Activated B cell treated with CpG ODN at 0.5 μM for 24 hours (primary cell): ENCODE data around the gene ZNF616. TPM values are rescaled to one million over a fixed set of nuclear protein-coding genes. Genes with fewer than 3 reads are reported as not detected.

ENCODE experiments used
- ATAC-seq: fragments of 200-7000 bp; cut with Tn5 transposase; one replicate; pipeline ENCODE4 v1.10.0; 2021; ENCODE audit warnings: low read depth, mild to moderate bottlenecking, moderate library complexity
- CTCF ChIA-PET: fragments of 350-600 bp; sonication (Branson Sonifier 250); formaldehyde crosslinking; loops from one replicate; lab custom pipeline; 2021; ENCODE audit warnings: antibody characterized with exemption; lab: Charles Lee
- POLR2A ChIA-PET: fragments of 350-600 bp; sonication (Branson Sonifier 250); formaldehyde crosslinking; loops from one replicate; lab custom pipeline; 2021; ENCODE audit warnings: antibody characterized with exemption; lab: Charles Lee
- DNase-seq: peaks from one replicate; pipeline ENCODE4 v3.0.0; 2022
- H3K27ac Mint-ChIP-seq: one replicate; pipeline ENCODE4 v1.8.0; 2020; ENCODE audit warnings: mixed read lengths
- H3K27me3 Mint-ChIP-seq: one replicate; pipeline ENCODE4 v1.8.0; 2021; ENCODE audit warnings: mixed read lengths
- H3K36me3 Mint-ChIP-seq: one replicate; pipeline ENCODE4 v1.8.0; 2021; ENCODE audit warnings: low read depth, mixed read lengths
- H3K4me1 Mint-ChIP-seq: one replicate; pipeline ENCODE4 v1.8.0; 2021; ENCODE audit warnings: mixed read lengths
- H3K4me3 Mint-ChIP-seq: one replicate; pipeline ENCODE4 v1.8.0; 2020; ENCODE audit warnings: mild to moderate bottlenecking, mixed read lengths
- H3K9me3 Mint-ChIP-seq: one replicate; pipeline ENCODE4 v1.8.0; 2020; ENCODE audit warnings: mixed read lengths
- CTCF ChIP-seq: fragments of 200-600 bp; IDR thresholded peaks from one replicate; pipeline ENCODE4 v1.8.0; 2022; ENCODE audit warnings: antibody characterized with exemption, mild to moderate bottlenecking
- intact Hi-C: fragments of 100-400 bp; cut with micrococcal nuclease; formaldehyde crosslinking; loops from one replicate; pipeline ENCODE4 v1.15.1; 2024
- total RNA-seq: library from RNA; stranded (reverse); gene quantifications from 2 replicates; pipeline ENCODE4 v1.2.3, GENCODE V29; 2022

The ZNF616 gene
- total RNA-seq = 7.3 and 7.4 TPM in 2 replicates

- CTCF ChIA-PET = interaction anchor here (0.7 to 5.7 kb wide), 4 partner anchors 50 to 610 kb away, joined by 3 to 55 read pairs (median 4); partner anchors contain the start of gene PPP2R1A
- no peak for TF ChIP-seq CTCF
- H3K27ac Mint-ChIP-seq = peak within 1 kb of the TSS; percentile 93
- intact Hi-C loops = loop anchor here (1.0 to 5.0 kb wide), 9 partner anchors 32 to 608 kb away; partner anchors contain the start of genes ZNF432, ZNF766, ZNF808 and ZNF836
- DNase-seq (peak; percentile 74), ATAC-seq (peak; percentile 59)
- H3K9me3 Mint-ChIP-seq = peaks cover 2% of the 10 kb centered on the region
- peaks cover 19% of the 10 kb centered on the region for H3K36me3 Mint-ChIP-seq
- H3K4me1 Mint-ChIP-seq = peaks cover 25% of the 10 kb centered on the region
- H3K4me3 Mint-ChIP-seq = peak within 1 kb of the TSS; percentile 97
- POLR2A ChIA-PET = interaction anchor here (0.7 to 2.1 kb wide), 3 partner anchors 32 to 96 kb away, joined by 3 to 30 read pairs (median 5); partner anchors contain the start of genes PPP2R1A and ZNF836
- no peaks in the 10 kb centered on the region for H3K27me3 Mint-ChIP-seq
Measured at GRCh38 chr19:52139252-52140031, at the start of gene ZNF616. TSS of gene ZNF616 (minus strand) at chr19:52139938. CDS start at chr19:52130512, 9,426 bp downstream.

- intact Hi-C loops = loop anchor here (1.0 to 5.0 kb wide), 9 partner anchors 18 to 914 kb away; partner anchors contain the start of genes ZNF160, ZNF432, ZNF613 and ZNF614
- no peaks in the 10 kb centered on the region for H3K27me3 Mint-ChIP-seq
- peaks cover 46% of the 10 kb centered on the region for H3K4me1 Mint-ChIP-seq
- DNase-seq (no peak), ATAC-seq (peak; percentile 1)
- no peaks in the 10 kb centered on the region for H3K9me3 Mint-ChIP-seq
- ChIA-PET CTCF (interaction anchor here (0.8 to 1.2 kb wide), 3 partner anchors 48 to 51 kb away, joined by 4 to 5 read pairs (median 5); partner anchors contain the start of gene ZNF616), POLR2A (interaction anchor here (0.6 to 2.3 kb wide), 41 partner anchors 8 to 1913 kb away, joined by 3 to 62 read pairs (median 6); partner anchors contain the start of genes SIGLEC10, ZNF432, ZNF525 and ZNF578)
- no peak for TF ChIP-seq CTCF
- H3K36me3 Mint-ChIP-seq = peaks cover 31% of the 10 kb centered on the region
- H3K27ac Mint-ChIP-seq = peak overlapping the region; percentile 98
- H3K4me3 Mint-ChIP-seq = peak overlapping the region; percentile 95
Measured at GRCh38 chr19:52188822-52189734, 49.3 kb upstream of the ZNF616 start.

- POLR2A ChIA-PET = interaction anchor here (0.9 kb wide), 1 partner anchor 10 kb away, joined by 3 read pairs; no protein-coding TSS in a partner anchor
- Mint-ChIP-seq H3K27ac (peak overlapping the region; percentile 98), H3K27me3 (no peaks in the 10 kb centered on the region), H3K4me1 (peaks cover 35% of the 10 kb centered on the region), H3K9me3 (no peaks in the 10 kb centered on the region), H3K36me3 (peaks cover 17% of the 10 kb centered on the region), H3K4me3 (no peak overlapping the region)
- no peak for ATAC-seq
- no peak for DNase-seq
- TF ChIP-seq CTCF = no peak
- CTCF ChIA-PET = no interaction called here
- intact Hi-C loops = loop anchor here (5.0 kb wide), 3 partner anchors 90 to 755 kb away; partner anchors contain the start of gene ZNF841
Measured at GRCh38 chr19:52187407-52187806, 47.7 kb upstream of the ZNF616 start.

- intact Hi-C loops = no loop called here
- H3K27me3 Mint-ChIP-seq = no peaks in the 10 kb centered on the region
- no peak for DNase-seq
- ChIA-PET CTCF (no interaction called here), POLR2A (no interaction called here)
- peaks cover under 1% of the 10 kb centered on the region for H3K36me3 Mint-ChIP-seq
- no peak overlapping the region for H3K4me3 Mint-ChIP-seq
- H3K9me3 Mint-ChIP-seq = no peaks in the 10 kb centered on the region
- TF ChIP-seq CTCF = no peak
- H3K4me1 Mint-ChIP-seq = peaks cover 7% of the 10 kb centered on the region
- H3K27ac Mint-ChIP-seq = no peak overlapping the region
- no peak for ATAC-seq
Measured at GRCh38 chr19:52176574-52176973, 36.8 kb upstream of the ZNF616 start.
